IMR-90 (cell line): ENCODE measurements around the gene GRIA4. TPM values are rescaled to one million over a fixed set of nuclear protein-coding genes. Genes with fewer than 3 reads are reported as not detected.

Experiments
- ATAC-seq: fragments of 200-7000 bp; cut with Tn5 transposase; 2 replicates; pipeline ENCODE4 v1.9.1; 2020; ENCODE audit warnings: low read depth, mild to moderate bottlenecking, moderate library complexity
- BruUV-seq: library from RNA; stranded (reverse); fragments of 400-500 nt; replicated peaks from 2 replicates; lab custom pipeline; 2021; lab: Mats Ljungman, UMichigan
- CTCF ChIA-PET: fragments of 300-600 bp; formaldehyde crosslinking; extraction: SDS; loops from one replicate; lab custom pipeline; 2021; ENCODE audit warnings: antibody characterized with exemption; lab: Yijun Ruan, JAX
- POLR2A ChIA-PET: fragments of 300-600 bp; sonication (Branson Sonifier 250); formaldehyde crosslinking; loops from one replicate; lab custom pipeline; 2022; ENCODE audit warnings: antibody characterized with exemption; ENCODE audit not compliant: unreplicated experiment; lab: Charles Lee
- DNase-seq: peaks from one replicate; pipeline ENCODE4 v3.0.0; 2013
- H2AFZ ChIP-seq: replicated peaks from 2 replicates; pipeline ENCODE3; 2013; ENCODE audit warnings: low read length, mild to moderate bottlenecking; ENCODE audit not compliant: poor library complexity
- H2AK5ac ChIP-seq: 2 replicates; pipeline ENCODE4 v1.6.1; 2013; ENCODE audit warnings: low read depth, low read length, inconsistent platforms
- H2AK9ac ChIP-seq: replicated peaks from 2 replicates; pipeline ENCODE3; 2013; ENCODE audit warnings: mild to moderate bottlenecking, low read depth, low read length, moderate library complexity; ENCODE audit not compliant: poor library complexity
- H2BK120ac ChIP-seq: 2 replicates; pipeline ENCODE4 v1.6.1; 2013; ENCODE audit warnings: low read depth, low read length, inconsistent platforms
- H2BK15ac ChIP-seq: 3 replicates; pipeline ENCODE4 v1.6.1; 2013; ENCODE audit warnings: low read depth, low read length, inconsistent platforms
- H2BK20ac ChIP-seq: 2 replicates; pipeline ENCODE4 v1.6.1; 2013; ENCODE audit warnings: low read depth, mild to moderate bottlenecking, inconsistent platforms, low read length, moderate library complexity
- H2BK5ac ChIP-seq: 2 replicates; pipeline ENCODE4 v1.6.1; 2013; ENCODE audit warnings: mild to moderate bottlenecking, low read depth, low read length, inconsistent platforms; ENCODE audit not compliant: poor library complexity, severe bottlenecking
- H3K14ac ChIP-seq: replicated peaks from 2 replicates; pipeline ENCODE4 v1.6.1; 2013; ENCODE audit warnings: low read depth, low read length, inconsistent platforms
- H3K18ac ChIP-seq: 2 replicates; pipeline ENCODE4 v1.6.1; 2013; ENCODE audit warnings: low read depth, low read length, control low read depth
- H3K23ac ChIP-seq: 2 replicates; pipeline ENCODE4 v1.6.1; 2013; ENCODE audit warnings: low read depth, low read length, inconsistent platforms
- H3K27ac ChIP-seq: 2 replicates; pipeline ENCODE4 v1.5.1; 2013; ENCODE audit warnings: mild to moderate bottlenecking, control low read depth, low read length; ENCODE audit not compliant: insufficient read depth
- H3K27me3 ChIP-seq: 2 replicates; pipeline ENCODE4 v1.6.1; 2013; ENCODE audit warnings: low read length; ENCODE audit not compliant: control insufficient read depth, insufficient read depth
- H3K36me3 ChIP-seq: 2 replicates; pipeline ENCODE4 v1.6.1; 2013; ENCODE audit warnings: low read length, mixed read lengths; ENCODE audit not compliant: control insufficient read depth, insufficient read depth
- H3K4ac ChIP-seq: 2 replicates; pipeline ENCODE4 v1.6.1; 2013; ENCODE audit warnings: low read depth, low read length, inconsistent platforms
- H3K4me1 ChIP-seq: 2 replicates; pipeline ENCODE4 v1.6.1; 2013; ENCODE audit warnings: low read length, mixed read lengths; ENCODE audit not compliant: control insufficient read depth, insufficient read depth
- H3K4me2 ChIP-seq: 2 replicates; pipeline ENCODE4 v1.6.1; 2013; ENCODE audit warnings: low read depth, mild to moderate bottlenecking, control low read depth, low read length, moderate library complexity
- H3K4me3 ChIP-seq: 2 replicates; pipeline ENCODE4 v1.5.1; 2013; ENCODE audit warnings: low read depth, mild to moderate bottlenecking, control low read depth, low read length, moderate library complexity; ENCODE audit not compliant: insufficient read depth
- H3K56ac ChIP-seq: 2 replicates; pipeline ENCODE4 v1.6.1; 2013; ENCODE audit warnings: low read length, inconsistent platforms; ENCODE audit not compliant: insufficient read depth; ENCODE audit errors: extremely low read depth
- H3K79me1 ChIP-seq, 2 experiments: 2 replicates each; pipeline ENCODE4 v1.6.1; 2013; ENCODE audit warnings: low read length in 2 of 2, inconsistent platforms in 1 of 2, low read depth in 1 of 2
- H3K9ac ChIP-seq: 2 replicates; pipeline ENCODE4 v1.6.1; 2013; ENCODE audit warnings: low read depth, low read length, control low read depth
- H3K9me1 ChIP-seq: 2 replicates; pipeline ENCODE4 v1.6.1; 2013; ENCODE audit warnings: low read length, inconsistent platforms; ENCODE audit not compliant: insufficient read depth
- H3K9me3 ChIP-seq: 2 replicates; pipeline ENCODE4 v1.6.1; 2013; ENCODE audit warnings: low read length; ENCODE audit not compliant: control insufficient read depth, insufficient read depth
- H4K20me1 ChIP-seq: 2 replicates; pipeline ENCODE4 v1.6.1; 2013; ENCODE audit warnings: low read length, inconsistent platforms; ENCODE audit not compliant: insufficient read depth
- H4K5ac ChIP-seq: 2 replicates; pipeline ENCODE4 v1.6.1; 2013; ENCODE audit warnings: mild to moderate bottlenecking, low read depth, low read length, control low read depth
- H4K8ac ChIP-seq, 2 experiments: 2 replicates each; pipeline ENCODE4 v1.6.1; 2013; ENCODE audit warnings: low read depth in 2 of 2, low read length in 2 of 2, control low read depth in 1 of 2, inconsistent platforms in 1 of 2
- H4K91ac ChIP-seq: 2 replicates; pipeline ENCODE4 v1.6.1; 2013; ENCODE audit warnings: low read depth, low read length, inconsistent platforms; ENCODE audit not compliant: insufficient read depth
- BHLHE40 ChIP-seq: fragments of 150-350 bp; IDR thresholded peaks from 2 replicates; pipeline ENCODE4 v1.6.1; 2016; ENCODE audit warnings: mild to moderate bottlenecking, low read depth, low read length
- CHD1 ChIP-seq: IDR thresholded peaks from 2 replicates; pipeline ENCODE4 v1.6.1; 2012; ENCODE audit warnings: low read depth, low read length, improper control_type of control experiment
- ELK1 ChIP-seq: fragments of 150-350 bp; IDR thresholded peaks from 2 replicates; pipeline ENCODE4 v1.6.1; 2016; ENCODE audit warnings: low read depth, mild to moderate bottlenecking, low read length, moderate library complexity, borderline replicate concordance
- FOS ChIP-seq: fragments of 150-350 bp; IDR thresholded peaks from 2 replicates; pipeline ENCODE4 v1.6.1; 2016; ENCODE audit warnings: low read depth, low read length
- MAFK ChIP-seq: IDR thresholded peaks from 2 replicates; pipeline ENCODE4 v1.6.1; 2012; ENCODE audit warnings: low read depth, low read length, improper control_type of control experiment
- MAZ ChIP-seq: IDR thresholded peaks from 2 replicates; pipeline ENCODE4 v1.6.1; 2012; ENCODE audit warnings: low read depth, mild to moderate bottlenecking, low read length, improper control_type of control experiment, moderate library complexity, borderline replicate concordance
- MXI1 ChIP-seq: IDR thresholded peaks from 2 replicates; pipeline ENCODE4 v1.6.1; 2012; ENCODE audit warnings: low read depth, mild to moderate bottlenecking, low read length, moderate library complexity, borderline replicate concordance
- NFE2L2 ChIP-seq: fragments of 150-350 bp; IDR thresholded peaks from 2 replicates; pipeline ENCODE4 v1.6.1; 2016; ENCODE audit warnings: low read depth, mild to moderate bottlenecking, low read length
- POLR2A ChIP-seq: IDR thresholded peaks from 2 replicates; pipeline ENCODE4 v1.6.1; 2012; ENCODE audit warnings: mild to moderate bottlenecking, low read depth, low read length
- RAD21 ChIP-seq: IDR thresholded peaks from 2 replicates; pipeline ENCODE4 v1.6.1; 2012; ENCODE audit warnings: low read length, improper control_type of control experiment
- RCOR1 ChIP-seq: IDR thresholded peaks from 2 replicates; pipeline ENCODE4 v1.6.1; 2012; ENCODE audit warnings: mild to moderate bottlenecking, low read length, improper control_type of control experiment; ENCODE audit not compliant: insufficient replicate concordance
- RFX5 ChIP-seq: IDR thresholded peaks from 2 replicates; pipeline ENCODE4 v1.8.0; 2012; ENCODE audit warnings: low read depth, mild to moderate bottlenecking, low read length, moderate library complexity
- SMC3 ChIP-seq: fragments of 150-350 bp; IDR thresholded peaks from 2 replicates; pipeline ENCODE4 v1.6.1; 2016; ENCODE audit warnings: low read depth, mild to moderate bottlenecking, antibody characterized with exemption, low read length, moderate library complexity
- WGBS, 2 experiments: methylation state at CpG; one replicate each; pipeline versions ENCODE4 v1.1.5 to v1.1.7; 2013; ENCODE audit warnings: missing lambda C conversion rate in 2 of 2; ENCODE audit not compliant: insufficient read length in 1 of 2; ENCODE audit errors: extremely low coverage in 2 of 2; 5-methylcytosine and 5-hydroxymethylcytosine counted together
- dilution Hi-C: fragments of 300-500 bp; cut with HindIII; formaldehyde crosslinking; loops from one replicate; pipeline ENCODE4 v1.14.3; 2018; ENCODE audit warnings: low sequenced_read_pairs; ENCODE audit not compliant: unreplicated experiment
- in situ Hi-C: fragments of 300-500 bp; cut with MboI; formaldehyde crosslinking; loops from 3 replicates; pipeline ENCODE4 v1.14.3; 2019; ENCODE audit warnings: low sequenced_read_pairs, inconsistent platforms, mixed read lengths
- intact Hi-C: fragments of 100-400 bp; cut with micrococcal nuclease; formaldehyde crosslinking; loops from 2 replicates; pipeline ENCODE4 v1.10.0; 2022
- polyA plus RNA-seq, 3 experiments: library from polyadenylated mRNA; depleted of rRNA; stranded (reverse); fragments of >200 nt; gene quantifications; 2 replicates each; pipeline ENCODE4 v1.2.3, GENCODE V29; 2012; ENCODE audit warnings: low replicate concordance in 1 of 3
- total RNA-seq: library from RNA; depleted of rRNA; stranded (reverse); fragments of >200 nt; gene quantifications from 2 replicates; pipeline ENCODE4 v1.2.3, GENCODE V29; 2012
- TF ChIP-seq, protein P1 (sequence below): fragments of 150-350 bp; IDR thresholded peaks from 2 replicates; pipeline ENCODE4 v1.6.1; 2017; ENCODE audit warnings: mild to moderate bottlenecking, antibody characterized with exemption, low read length, low read depth
- TF ChIP-seq, protein P2 (sequence below): conservative IDR thresholded peaks from 2 replicates; pipeline ENCODE4 v1.5.1; 2012; ENCODE audit warnings: mild to moderate bottlenecking, low read depth, low read length, improper control_type of control experiment

The GRIA4 gene
- total and polyA plus RNA-seq, 2 of the 4 experiments (the other 2 are of a cell fraction): 0.36 to 1.0 TPM

- intact Hi-C loops: loop anchor here (5.0 kb wide), 1 partner anchor 763 kb away; no protein-coding TSS in a partner anchor
- no peak overlapping the region for H2BK5ac ChIP-seq
- H3K9me1 ChIP-seq: no peaks in the 10 kb centered on the region
- no peaks in the 10 kb centered on the region for H3K27me3 ChIP-seq
- no peak overlapping the region for H4K91ac ChIP-seq
- POLR2A ChIA-PET: no interaction called here
- in situ Hi-C loops: no loop called here
- no peak for TF ChIP-seq SMC3
- TF ChIP-seq RCOR1: no peak
- TF ChIP-seq CHD1: no peak
- no peak for TF ChIP-seq MXI1
- no peak for TF ChIP-seq POLR2A
- no peak for TF ChIP-seq ELK1
- TF ChIP-seq MAZ: no peak
- TF ChIP-seq, protein P1, sequence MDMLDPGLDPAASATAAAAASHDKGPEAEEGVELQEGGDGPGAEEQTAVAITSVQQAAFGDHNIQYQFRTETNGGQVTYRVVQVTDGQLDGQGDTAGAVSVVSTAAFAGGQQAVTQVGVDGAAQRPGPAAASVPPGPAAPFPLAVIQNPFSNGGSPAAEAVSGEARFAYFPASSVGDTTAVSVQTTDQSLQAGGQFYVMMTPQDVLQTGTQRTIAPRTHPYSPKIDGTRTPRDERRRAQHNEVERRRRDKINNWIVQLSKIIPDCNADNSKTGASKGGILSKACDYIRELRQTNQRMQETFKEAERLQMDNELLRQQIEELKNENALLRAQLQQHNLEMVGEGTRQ: no peak
- no peak for TF ChIP-seq FOS
- no peak for TF ChIP-seq RAD21
- no peak for TF ChIP-seq BHLHE40
- no peak for TF ChIP-seq RFX5
- no peak for TF ChIP-seq NFE2L2
- TF ChIP-seq, protein P2, sequence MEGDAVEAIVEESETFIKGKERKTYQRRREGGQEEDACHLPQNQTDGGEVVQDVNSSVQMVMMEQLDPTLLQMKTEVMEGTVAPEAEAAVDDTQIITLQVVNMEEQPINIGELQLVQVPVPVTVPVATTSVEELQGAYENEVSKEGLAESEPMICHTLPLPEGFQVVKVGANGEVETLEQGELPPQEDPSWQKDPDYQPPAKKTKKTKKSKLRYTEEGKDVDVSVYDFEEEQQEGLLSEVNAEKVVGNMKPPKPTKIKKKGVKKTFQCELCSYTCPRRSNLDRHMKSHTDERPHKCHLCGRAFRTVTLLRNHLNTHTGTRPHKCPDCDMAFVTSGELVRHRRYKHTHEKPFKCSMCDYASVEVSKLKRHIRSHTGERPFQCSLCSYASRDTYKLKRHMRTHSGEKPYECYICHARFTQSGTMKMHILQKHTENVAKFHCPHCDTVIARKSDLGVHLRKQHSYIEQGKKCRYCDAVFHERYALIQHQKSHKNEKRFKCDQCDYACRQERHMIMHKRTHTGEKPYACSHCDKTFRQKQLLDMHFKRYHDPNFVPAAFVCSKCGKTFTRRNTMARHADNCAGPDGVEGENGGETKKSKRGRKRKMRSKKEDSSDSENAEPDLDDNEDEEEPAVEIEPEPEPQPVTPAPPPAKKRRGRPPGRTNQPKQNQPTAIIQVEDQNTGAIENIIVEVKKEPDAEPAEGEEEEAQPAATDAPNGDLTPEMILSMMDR: no peak
- no peak for TF ChIP-seq MAFK
- H3K4me1 ChIP-seq: no peaks in the 10 kb centered on the region
- no peak overlapping the region for H3K9ac ChIP-seq
- DNase-seq (no peak), ATAC-seq (no peak)
- no peaks in the 10 kb centered on the region for H3K36me3 ChIP-seq
- no peak overlapping the region for H3K4me3 ChIP-seq
- no peaks in the 10 kb centered on the region for H4K20me1 ChIP-seq
- H2BK120ac ChIP-seq: no peak overlapping the region
- H3K9me3 ChIP-seq: no peaks in the 10 kb centered on the region
- no peak overlapping the region for H2AK5ac ChIP-seq
- WGBS, 2 experiments: 49% methylated on average over 2 of the region's 5 CpGs; no CpG with 5 or more reads in 1 of the 2 experiments
- BruUV-seq: no TSS peak
- no peak overlapping the region for H4K5ac ChIP-seq
- H2BK15ac ChIP-seq: no peak overlapping the region; the same call in 2 of the 3 replicates
- no peak overlapping the region for H3K27ac ChIP-seq
- no peaks in the 10 kb centered on the region for H3K79me1 ChIP-seq
- no peak overlapping the region for H3K4ac ChIP-seq
- H3K18ac ChIP-seq: no peak overlapping the region
- CTCF ChIA-PET: interaction anchor here (0.5 to 0.6 kb wide), 2 partner anchors 34 to 456 kb away, joined by 3 to 4 read pairs; no protein-coding TSS in a partner anchor
- dilution Hi-C loops: no loop called here
- H3K23ac ChIP-seq: no peak overlapping the region
- H3K4me2 ChIP-seq: no peak overlapping the region
- H2AK9ac ChIP-seq: no peak overlapping the region
- H3K56ac ChIP-seq: no peak overlapping the region
- no peak overlapping the region for H3K14ac ChIP-seq
- no peak overlapping the region for H2AFZ ChIP-seq
- no peak overlapping the region for H4K8ac ChIP-seq
- H2BK20ac ChIP-seq: no peak overlapping the region
Observed at GRCh38 chr11:105738986-105739795, 129.3 kb downstream of the GRIA4 start.
